Left forelimb (tissue), 1 donor: ENCODE data around the gene SERPIND1.
"Not testable (repeated sequence)": the region's sequence is repeated elsewhere in the genome, so short reads cannot be mapped to it uniquely, and the experiment has no call there.

ENCODE experiments used
- DNase-seq: peaks from one replicate; pipeline ENCODE4 v3.0.0-alpha.2; 2018; ENCODE audit warnings: low spot score

SERPIND1 gene

DNA sequence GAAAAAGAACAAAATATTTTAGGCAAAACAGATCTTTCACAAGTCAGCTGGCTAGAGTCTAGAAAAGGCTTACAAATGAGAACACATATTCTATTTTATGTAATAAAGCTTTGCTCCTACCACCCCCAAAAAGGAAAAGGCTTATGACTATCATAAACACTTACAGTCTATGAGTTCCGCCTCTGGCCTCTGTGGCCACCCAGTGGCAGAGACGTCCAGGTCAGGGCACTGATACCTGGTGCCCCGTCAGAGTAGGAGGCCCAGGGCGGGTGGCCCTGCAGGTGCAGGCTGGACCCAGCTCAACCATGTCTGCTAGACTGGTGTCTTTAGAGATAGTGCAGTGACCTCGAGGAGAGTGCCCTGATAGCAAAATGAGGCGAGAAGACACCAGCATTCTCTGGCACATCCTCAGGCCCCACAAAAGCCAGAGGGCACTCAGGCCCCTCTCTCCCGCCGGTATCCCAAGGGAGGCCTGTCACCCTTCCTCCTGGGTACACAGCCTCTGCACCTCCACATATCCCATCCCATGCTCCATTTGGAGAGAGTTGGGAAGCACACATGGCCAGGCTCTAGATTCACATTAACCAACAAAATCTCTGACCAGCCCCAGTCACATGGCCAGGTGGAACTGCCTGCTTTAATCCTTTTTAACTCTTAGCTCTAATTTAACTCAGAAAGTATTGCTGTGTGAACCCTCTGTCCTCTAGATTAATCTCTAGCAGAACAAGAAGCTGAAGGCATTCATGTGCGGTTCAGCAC lies 27.3 kb upstream of the SERPIND1 start:
- no peak for DNase-seq

DNA sequence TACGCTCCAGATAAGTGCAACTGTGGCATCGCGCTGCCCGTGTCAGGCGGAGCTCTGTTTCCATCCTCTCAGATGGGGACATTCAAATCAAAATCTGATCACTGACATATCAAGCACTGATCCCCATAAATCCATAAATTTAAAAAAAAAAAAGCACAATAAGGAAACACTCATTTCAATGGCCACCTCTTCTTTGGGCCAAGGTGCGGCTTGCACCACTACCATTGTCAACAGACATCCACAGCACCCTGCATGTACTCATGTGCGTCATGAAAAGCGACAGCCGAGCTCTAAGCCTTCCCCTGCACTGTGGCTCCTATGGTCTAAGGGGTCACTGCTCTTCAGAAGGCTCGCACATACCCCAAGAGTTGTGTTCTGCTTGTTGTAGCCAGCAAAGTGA lies 26.7 kb upstream of the SERPIND1 start:
- no peak for DNase-seq

DNA sequence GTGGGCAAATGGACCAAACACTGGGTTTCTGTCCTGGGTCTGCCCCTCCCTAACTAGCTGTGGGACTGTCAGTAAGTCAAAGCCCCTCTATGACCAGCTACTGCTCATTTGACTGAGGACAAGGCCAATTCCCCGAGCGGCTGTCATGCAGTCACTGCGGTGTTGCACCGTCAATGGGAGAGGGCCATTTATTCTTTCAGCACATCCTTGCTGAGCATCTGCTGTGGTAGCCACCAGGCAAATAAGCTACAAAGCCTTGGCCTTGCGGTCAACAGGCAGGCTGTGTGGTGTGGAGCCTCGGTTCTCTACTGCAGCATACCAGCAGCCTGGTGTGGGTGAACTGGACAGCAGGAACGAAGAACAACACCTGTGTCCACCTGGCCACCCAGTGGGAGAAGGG lies 25.8 kb upstream of the SERPIND1 start:
- DNase-seq = no peak

DNA sequence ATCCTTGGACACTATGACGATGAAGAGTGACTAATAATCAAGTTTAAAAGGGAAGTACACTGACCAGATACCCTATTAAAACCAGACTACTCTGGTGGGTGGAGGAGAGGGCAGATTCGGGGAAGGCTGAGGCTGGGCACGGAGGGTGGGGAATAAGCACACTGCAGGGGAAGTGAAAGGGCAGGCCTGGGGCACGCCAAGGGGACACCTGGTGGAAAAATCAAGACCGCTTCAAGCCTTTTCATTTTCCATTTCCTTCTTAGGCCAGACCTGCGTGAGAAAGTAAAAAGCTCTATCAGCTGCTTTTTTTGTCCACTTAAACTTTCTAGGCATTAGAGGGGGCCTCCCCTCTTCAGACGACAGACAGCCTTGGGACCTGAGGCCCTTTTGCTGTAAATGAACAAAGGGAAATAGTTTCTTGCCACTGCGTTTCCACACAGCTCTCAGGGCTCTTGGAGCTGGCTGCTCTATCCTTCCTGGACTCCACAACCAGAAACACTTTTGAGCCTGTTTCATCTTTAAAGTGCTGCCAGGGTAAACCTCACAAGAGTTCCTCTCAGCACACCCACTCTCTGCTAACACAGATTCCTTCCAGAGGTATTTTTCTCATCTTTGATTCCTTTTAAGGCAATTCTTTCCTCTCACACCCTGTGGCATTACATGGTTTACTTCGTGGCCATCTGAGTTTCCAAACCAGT lies 25.0 kb upstream of the SERPIND1 start:
- DNase-seq = no peak

DNA sequence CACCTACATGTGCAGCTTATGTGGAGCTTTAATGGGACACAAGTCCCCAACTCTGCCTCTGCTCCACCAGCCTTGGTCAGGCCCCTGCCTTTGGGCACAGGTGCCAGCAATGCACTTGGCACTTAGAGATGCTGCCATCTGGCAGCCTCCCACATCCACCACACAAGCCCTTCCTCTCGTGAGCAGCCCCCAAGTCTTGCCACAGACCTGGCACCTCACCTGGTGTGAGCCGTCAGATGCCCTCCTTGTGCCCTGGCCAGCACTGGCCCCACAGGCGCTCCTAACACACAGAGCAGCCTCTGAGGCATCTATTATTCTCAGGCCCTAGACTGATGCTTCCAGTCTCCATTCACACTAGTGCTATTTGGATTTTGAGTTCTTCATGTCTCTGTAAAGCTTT lies 24.5 kb upstream of the SERPIND1 start:
- DNase-seq = no peak

DNA sequence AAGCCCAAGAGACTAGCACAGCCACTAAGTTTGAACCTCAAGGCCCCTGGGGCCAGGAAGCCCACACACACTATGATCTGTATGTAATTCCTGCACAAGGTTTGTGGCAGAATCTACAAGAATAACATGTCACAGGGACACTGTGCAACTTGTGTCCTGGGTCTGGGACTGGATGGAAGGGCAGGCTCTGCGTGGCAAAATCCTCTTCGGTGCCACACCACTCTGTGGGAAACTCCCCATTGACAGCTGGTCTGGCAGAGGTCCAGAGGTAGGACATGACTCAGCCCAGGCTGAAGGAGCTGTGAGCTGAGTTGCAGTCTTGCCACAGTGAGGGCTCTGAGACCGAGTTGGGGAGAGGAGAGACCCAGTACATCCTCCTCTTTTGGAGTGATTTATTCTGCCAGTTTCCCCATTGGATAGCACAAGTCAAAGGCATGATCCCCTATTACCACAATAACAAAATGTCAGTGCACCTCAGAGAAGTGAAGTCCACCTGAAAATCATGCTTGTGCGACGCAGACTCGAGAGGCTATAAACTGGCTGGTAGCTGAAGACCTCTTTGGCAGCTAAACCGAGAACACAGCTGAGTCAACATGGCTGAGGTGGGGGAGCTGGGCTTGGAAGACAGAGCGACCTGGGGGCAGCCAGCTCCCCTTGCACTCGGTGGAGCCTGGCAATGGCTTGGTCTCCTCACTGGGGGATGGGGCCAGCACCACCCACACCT lies 23.3 kb upstream of the SERPIND1 start:
- no peak for DNase-seq

DNA sequence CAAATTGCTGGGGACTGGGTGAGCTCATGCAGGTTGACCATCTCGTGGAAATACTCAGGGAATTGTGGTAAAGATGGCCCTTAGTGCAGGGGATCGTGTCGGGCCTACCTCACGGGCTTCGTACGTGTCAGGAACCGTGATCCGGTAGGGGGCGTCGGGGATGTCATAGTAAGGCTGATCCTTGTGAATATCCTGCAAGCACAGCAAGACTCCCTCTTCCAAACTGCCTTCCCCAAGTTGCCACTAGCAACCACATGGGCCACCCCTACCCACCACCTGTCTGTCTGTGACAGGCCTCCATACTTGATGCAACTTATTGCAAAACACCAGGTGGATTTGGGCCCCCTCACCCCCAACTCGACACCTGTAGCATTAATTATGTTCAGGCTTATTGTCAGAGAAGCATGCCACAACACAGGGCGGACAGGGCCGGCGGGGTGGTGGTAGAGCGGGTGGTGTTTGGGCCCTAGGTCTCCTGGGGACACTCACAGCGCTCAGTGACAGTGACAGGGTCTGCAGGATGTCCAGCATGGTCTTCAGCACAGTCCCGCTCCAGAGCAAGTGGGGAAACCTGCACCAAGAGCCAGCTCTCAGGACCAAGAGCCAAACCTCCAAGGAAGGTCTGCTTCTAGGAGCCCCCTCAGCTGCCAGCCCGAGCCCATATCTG lies 22.6 kb upstream of the SERPIND1 start:
- no peak for DNase-seq

DNA sequence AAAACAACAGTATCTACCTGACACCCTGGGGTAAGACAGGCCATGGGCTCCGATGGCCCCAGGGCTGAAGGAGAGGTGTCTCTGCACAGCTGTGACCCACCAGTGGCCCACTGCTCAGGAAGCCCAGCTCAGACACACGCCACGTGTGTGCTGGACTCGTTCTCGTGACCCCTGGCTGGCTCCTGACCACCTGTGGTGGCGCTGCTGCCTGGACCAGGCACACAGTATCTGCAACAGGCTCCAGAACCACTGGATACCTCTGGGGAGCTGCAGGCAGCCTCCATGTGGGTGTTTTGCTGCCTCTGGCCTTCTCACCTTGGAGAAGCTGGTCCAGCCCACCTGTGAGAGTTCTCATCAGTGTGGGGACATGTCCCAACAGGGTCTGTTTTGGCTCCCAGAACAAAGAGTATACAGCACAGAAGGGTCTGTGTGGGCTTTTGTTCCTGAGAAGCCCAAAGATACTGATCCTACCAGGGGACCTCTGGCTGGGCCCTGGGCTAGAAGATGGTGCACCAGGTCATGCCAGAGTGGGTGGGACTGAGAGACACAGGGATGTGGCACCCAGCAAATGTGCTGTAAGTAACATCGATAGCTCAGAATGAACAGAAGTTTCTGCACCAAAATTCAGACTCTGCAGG lies 21.7 kb upstream of the SERPIND1 start:
- DNase-seq = no peak

DNA sequence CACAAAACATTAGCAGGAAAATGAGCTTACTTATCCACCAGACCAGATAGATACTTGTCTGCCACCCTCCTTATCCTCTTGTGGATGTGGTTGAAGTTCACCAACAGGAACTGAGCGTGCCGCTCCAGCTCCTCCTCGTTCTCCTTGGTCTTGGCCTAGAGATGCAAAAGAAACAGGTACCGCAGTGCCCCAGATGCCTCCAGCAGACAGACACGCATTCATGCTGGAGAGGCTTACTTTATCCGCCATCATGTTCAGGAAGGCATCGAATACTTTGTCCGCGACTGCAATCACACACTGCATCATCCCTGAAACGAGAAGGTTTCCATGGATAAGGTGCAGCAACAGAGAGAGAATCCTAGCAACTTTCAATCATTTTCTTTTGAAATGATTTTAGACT lies 21.0 kb upstream of the SERPIND1 start:
- DNase-seq = no peak

DNA sequence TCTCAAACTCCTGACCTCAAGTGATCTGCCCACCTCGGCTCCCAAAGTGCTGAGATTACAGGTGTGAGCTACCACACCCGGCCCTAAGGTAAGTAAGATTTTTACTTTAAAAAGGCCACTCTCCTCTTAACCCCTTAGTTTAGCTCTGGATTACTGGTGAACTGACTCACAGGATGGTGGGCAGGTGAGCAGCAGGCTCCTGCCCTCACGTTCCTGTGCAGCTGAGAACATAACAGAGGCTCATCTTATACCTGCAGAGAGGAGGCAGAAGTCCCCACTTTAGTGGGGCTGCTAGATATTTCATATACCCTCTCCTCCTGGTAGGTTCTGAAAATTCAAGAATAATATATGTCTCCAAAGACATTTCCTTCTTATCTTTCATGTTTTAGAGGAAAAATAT lies 17.1 kb upstream of the SERPIND1 start:
- no peak for DNase-seq

DNA sequence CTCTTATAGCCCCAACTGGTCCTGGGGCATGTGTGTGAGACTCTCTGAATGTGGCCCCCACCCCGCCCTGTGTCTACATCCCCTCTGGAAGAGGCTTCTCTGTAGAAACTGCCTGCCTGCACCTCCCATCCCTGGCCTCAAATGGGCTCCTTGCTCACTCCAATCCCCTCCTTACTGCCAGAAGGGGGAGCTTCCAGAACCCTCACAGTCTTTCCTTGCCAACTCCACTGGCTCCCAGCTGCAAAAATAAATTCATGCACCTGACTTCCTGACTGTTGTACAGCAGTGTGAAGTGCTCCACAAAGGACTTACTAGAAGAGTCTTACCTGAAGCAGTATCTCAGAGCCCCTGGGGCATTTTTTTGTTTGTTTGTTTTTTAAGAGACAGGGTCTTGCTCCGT lies 15.2 kb upstream of the SERPIND1 start:
- no peak for DNase-seq

DNA sequence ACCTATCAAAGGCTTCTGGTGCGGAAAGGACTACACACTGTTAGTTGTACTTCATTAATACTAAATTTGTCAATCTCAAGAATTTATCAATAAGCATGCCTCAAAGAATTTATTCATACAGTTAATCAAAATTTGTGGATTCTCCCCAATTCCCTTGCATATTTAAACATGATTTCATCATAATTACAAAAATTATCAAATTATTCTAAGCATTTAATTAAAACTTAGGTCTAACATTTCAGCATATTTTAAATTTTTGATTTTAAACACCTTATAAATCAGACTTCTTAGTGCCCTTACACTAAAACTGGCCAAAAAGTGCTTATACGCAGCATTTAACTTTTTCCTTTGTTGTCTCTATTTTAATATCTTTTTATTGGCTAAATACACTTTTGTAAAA lies 13.8 kb upstream of the SERPIND1 start:
- DNase-seq = no peak

DNA sequence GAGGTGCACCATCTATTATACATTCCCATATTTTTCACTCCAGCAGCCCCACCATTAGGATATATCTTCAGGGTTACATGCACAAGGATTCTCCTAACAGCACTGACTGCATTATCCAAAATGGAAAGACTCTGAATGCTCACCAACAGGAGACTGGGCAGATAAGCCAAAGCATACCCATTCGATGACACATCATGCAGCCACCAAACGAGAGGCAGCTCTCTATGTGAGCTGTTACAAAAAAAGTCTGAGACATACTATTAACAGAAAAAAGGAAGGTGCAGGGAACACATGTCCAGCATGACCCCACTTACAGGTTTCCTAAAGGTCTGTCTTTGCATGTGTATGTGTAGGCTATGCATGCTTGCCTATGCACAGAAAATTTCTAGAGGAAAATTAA lies 12.4 kb upstream of the SERPIND1 start:
- no peak for DNase-seq

DNA sequence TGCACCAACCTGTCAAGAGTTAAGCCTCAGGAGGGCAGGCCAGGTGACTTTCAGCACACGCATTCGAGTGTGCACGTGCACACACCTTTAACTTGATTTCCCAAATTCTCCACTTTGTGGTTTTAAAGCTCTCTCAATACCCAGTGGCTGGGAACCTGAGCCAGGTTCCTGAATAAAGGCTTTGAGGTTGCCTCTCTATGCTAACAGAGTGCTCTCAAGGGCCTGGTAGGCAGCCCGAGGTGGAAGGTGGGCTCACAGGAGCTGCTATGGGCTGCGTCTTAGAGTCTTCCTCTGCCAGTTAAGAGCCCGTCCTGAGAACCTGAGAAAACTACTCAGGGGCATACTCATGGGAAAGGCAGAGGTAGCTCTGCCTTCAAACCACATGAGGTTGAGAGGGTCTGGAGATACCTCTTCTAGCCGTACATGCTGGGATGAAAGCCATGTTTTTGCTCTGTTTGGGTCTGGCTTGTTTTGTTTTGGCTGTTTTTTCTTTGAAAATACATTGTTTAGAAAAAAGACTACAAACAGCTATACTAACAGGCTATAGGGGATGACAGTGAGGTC lies 11.6 kb upstream of the SERPIND1 start:
- DNase-seq = no peak

DNA sequence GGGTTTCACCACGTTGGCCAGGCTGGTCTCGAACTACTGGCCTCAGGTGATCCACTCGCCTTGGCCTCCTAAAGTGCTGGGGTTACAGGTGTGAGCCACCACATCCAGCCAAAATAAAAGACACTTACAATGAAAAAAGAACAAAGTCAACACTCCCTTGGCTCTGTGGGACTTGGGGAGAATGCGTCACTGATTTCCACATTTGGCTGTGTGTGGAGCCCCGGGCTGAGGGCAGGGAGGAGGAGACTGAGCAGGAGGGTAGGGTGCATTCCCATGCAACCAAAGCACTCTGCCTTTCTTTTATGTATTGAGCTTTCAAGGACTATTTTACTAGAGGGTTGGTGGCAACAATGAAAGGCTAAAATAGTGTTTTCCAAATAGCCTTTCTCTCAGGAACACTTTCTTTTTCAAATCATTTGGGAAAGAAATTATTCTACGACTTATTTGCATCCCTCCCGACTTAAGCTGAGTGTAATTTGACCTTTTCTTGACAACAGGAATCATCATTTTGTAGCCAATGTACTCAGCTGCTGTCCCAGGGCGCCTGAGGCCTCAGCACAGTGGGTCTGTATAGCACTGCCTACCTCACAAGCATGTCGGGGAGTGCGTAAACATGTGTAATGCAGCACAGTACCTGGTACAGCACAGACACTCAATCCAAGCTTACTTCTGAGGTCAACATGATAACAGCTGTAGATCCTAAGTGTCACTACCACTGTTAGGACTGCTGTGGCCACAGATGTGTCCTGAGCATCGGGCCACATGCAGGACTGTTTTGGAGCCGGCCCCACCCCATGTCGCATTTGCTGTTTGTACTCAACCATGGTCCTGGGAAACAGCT lies 10.1 kb upstream of the SERPIND1 start:
- no peak for DNase-seq

DNA sequence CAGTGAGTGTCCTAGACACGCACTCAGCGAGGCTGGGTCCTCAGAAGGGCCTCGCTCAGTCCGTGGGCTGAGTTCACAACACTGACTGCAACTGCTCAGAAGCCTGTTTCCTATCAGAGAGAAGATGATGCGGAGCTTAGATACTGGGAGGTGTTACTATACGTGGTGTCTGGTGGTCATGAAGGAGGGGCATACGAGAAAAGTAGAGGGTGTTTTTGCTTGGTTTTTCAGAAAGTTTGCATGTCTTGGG lies 9.5 kb upstream of the SERPIND1 start:
- no peak for DNase-seq

DNA sequence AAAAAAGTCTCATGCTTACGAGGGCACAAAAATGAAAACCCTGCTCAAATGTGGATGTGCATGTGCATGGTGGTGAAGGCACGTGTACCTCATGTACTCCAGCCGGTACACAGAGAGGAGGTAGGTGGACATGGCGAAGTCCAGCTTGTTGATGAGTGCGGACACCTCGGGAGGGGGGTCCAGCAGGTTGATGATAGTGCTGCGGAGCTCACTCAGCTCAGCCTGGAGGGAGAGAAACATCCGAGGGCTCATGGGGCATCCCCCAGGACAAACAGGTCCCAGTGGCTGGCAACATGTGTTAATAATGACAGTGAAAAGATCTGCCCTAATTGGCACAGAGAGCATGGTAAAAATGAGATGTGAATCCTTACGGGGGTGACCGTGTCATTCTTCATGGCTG lies 9.2 kb upstream of the SERPIND1 start:
- DNase-seq = peak; percentile 25

DNA sequence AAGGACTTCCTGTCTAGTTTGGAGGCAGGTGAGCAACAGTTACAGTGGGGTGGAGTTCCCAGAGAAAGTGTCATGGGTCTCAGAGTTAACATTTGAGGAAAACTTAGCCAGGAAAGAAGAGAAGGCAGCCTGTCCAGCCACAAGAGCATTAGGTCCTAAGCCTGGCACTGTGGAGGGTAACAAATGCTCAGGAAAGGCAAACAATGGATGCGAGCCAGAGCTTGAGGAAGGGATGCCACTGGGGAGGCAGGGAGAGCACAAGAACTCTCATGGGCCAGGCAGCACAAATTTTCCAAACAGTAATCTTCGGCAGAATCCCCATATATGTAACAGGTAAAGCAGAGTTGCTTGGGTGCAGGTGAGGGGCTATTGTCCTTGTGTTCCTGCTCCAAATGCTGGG lies 8.0 kb upstream of the SERPIND1 start:
- DNase-seq = no peak

DNA sequence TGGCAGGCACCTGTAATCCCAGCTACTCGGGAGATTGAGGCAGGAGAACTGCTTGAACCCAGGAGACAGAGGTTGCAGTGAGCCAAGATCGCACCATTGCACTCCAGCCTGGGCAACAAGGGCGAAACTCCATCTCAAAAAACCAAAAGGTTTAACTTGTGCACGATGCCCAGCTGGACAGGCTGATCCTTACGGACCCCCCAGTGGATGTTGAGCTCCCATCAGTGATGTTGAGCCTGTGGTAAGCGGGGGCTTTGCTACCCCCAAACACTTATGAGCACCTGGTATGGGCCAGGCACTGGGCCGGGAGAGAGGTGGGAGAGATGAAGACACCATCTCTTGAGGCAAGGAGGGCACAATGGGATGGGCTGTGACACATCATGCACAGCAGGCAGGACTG lies 7.4 kb upstream of the SERPIND1 start:
- no peak for DNase-seq

DNA sequence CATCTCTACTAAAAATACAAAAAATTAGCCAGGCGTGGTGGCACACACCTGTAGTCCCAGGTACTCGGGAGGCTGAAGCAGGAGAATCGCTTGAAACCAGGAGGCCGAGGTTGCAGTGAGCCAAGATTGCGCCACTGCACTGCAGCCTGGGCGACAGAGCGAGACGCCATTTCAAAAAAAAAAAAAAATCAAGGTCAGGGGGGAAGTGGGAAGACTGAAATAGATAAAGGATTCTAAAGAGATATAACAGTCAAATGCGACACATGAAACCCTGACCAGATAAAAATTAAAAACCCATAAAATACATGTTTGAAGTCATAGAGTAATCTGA lies 4.5 kb upstream of the SERPIND1 start:
- DNase-seq = not testable (repeated sequence)

DNA sequence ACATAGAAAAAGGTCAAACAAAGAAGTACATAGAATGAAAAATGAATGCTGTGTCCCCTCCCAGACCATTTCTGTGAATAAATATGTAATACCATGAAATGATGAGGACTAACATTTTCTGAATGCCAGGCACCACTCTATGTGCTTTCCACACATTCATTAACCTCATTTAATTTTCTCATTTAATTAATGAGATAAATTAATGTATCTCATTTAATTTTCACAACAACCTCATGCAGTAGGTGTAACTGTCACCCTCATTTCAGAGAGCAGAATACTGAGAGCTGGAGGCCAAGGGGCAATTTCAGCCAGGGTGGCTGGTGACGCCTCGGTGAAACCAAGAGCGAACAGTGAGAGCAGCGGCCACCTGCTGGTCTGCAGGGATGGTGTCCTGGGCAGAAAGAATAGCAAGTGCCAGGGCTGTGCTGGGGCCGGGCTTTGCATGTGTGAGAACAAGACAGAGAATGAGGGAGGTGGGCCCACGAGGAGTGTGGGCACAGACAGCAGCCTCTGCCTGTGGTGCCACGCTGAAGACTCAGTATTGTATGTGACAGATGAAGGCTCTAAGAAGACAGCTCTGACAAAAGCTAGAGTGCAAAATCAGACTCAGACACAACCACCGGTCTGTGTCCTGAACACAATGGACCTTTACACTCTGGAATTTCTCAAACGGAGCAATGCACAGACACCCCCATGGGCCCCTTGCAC lies 1.8 kb upstream of the SERPIND1 start:
- no peak for DNase-seq
